Measurements from ENCODE around the gene ITGA3. TPM values are rescaled to one million over a fixed set of nuclear protein-coding genes. Genes with fewer than 3 reads are reported as not detected.

ITGA3 gene
- total and polyA plus RNA-seq, 7 donors = 15.6 to 85.1 (median 38.4) TPM

- TF ChIP-seq POLR2AphosphoS5 (IDR thresholded peaks at IDR 0.05) (no peak), EP300 (IDR thresholded peaks at IDR 0.05) (no peak), CTCF (IDR thresholded peaks at IDR 0.05) (no peak), POLR2A (IDR thresholded peaks at IDR 0.05) (no peak)
- no peaks in the 10 kb centered on the region for H3K27me3 ChIP-seq
- 48 to 66% methylated on average over 3 of the region's 3 CpGs for WGBS, 2 donors
Measured at GRCh38 chr17:50053654-50053960, 2.3 kb upstream of the ITGA3 start.

GRCh38 chr17:50055055-50055425 is 870 bp upstream of the ITGA3 start:
- no peaks in the 10 kb centered on the region for H3K9me3 ChIP-seq
- no peak for TF ChIP-seq CTCF (IDR thresholded peaks at IDR 0.05)
- peak in 3 of 4 donors; percentile 51 to 64 (median 58) for TF ChIP-seq POLR2AphosphoS5 (IDR thresholded peaks at IDR 0.05)
- no peak for TF ChIP-seq EP300 (IDR thresholded peaks at IDR 0.05)
- peak in 1 of 2 donors; percentile 73 for TF ChIP-seq POLR2A (IDR thresholded peaks at IDR 0.05)
- peak overlapping the region; percentile 63 to 89 (median 80) for H3K4me3 ChIP-seq
- intact Hi-C loops (cut with DNase I) = loop anchor here (2.0 kb wide), 1 partner anchor 16 kb away; no protein-coding TSS in a partner anchor
- H3K36me3 ChIP-seq = no peaks in the 10 kb centered on the region
- H3K27me3 ChIP-seq = no peaks in the 10 kb centered on the region
- H3K27ac ChIP-seq = peak overlapping the region; percentile 91 to 96 (median 94)
- H3K4me1 ChIP-seq = peaks cover 0 to 58% (median 46%) of the 10 kb centered on the region in 4 donors
- 2 to 6% methylated on average over 14 of the region's 14 CpGs for WGBS, 2 donors
- DNase-seq = no peak

More at GRCh38 chr17:50053654-50053960, 2.3 kb upstream of the ITGA3 start:
- Histone ChIP-seq H3K4me3 (no peak overlapping the region), H3K9me3 (no peaks in the 10 kb centered on the region), H3K36me3 (no peaks in the 10 kb centered on the region), H3K27ac (peak overlapping the region in 3 of 4 donors; percentile 13 to 96 (median 22)), H3K4me1 (peaks cover 0 to 46% (median 32%) of the 10 kb centered on the region in 4 donors)
- intact Hi-C loops (cut with DNase I) = no loop called here
- no peak for DNase-seq

- no peaks in the 10 kb centered on the region for H3K27me3 ChIP-seq
- peak; percentile 84 for DNase-seq
- H3K4me1 ChIP-seq = peaks cover 0 to 72% (median 56%) of the 10 kb centered on the region in 4 donors
- H3K4me3 ChIP-seq = peak overlapping the region; percentile 63 to 89 (median 80)
- H3K36me3 ChIP-seq = no peaks in the 10 kb centered on the region
- TF ChIP-seq CTCF (IDR thresholded peaks at IDR 0.05) = peak in 3 of 4 experiments; percentile 22 to 41 (median 36)
- no peak for TF ChIP-seq EP300 (IDR thresholded peaks at IDR 0.05)
- TF ChIP-seq POLR2A (IDR thresholded peaks at IDR 0.05) = no peak
- no peak for TF ChIP-seq POLR2AphosphoS5 (IDR thresholded peaks at IDR 0.05)
- no peaks in the 10 kb centered on the region for H3K9me3 ChIP-seq
- peak overlapping the region; percentile 91 to 96 (median 94) for H3K27ac ChIP-seq
- 1% methylated on average over 64 of the region's 64 CpGs for WGBS, 2 donors
- intact Hi-C loops (cut with DNase I) = no loop called here
Measured at GRCh38 chr17:50056217-50056960, 479 bp downstream of the ITGA3 start.

GRCh38 chr17:50056961-50057330 is 1.0 kb downstream of the ITGA3 start:
- TF ChIP-seq POLR2AphosphoS5 (IDR thresholded peaks at IDR 0.05) (peak in 1 of 4 donors; percentile 20), CTCF (IDR thresholded peaks at IDR 0.05) (no peak), POLR2A (IDR thresholded peaks at IDR 0.05) (no peak), EP300 (IDR thresholded peaks at IDR 0.05) (no peak)
- H3K9me3 ChIP-seq = no peaks in the 10 kb centered on the region
- DNase-seq = no peak
- no peaks in the 10 kb centered on the region for H3K36me3 ChIP-seq
- peak overlapping the region; percentile 63 to 89 (median 80) for H3K4me3 ChIP-seq
- WGBS, 2 donors = 4 to 25% methylated on average over 15 of the region's 15 CpGs
- peaks cover 0 to 77% (median 62%) of the 10 kb centered on the region in 4 donors for H3K4me1 ChIP-seq
- no peaks in the 10 kb centered on the region for H3K27me3 ChIP-seq
- peak overlapping the region; percentile 91 to 96 (median 94) for H3K27ac ChIP-seq
- intact Hi-C loops (cut with DNase I) = loop anchor here (1.0 kb wide), 1 partner anchor 30 kb away; no protein-coding TSS in a partner anchor
